ENCODE results near the gene LPIN3. TPM values are rescaled to one million over a fixed set of nuclear protein-coding genes. Genes with fewer than 3 reads are reported as not detected.

Gene LPIN3
- total RNA-seq, 4 donors from 2014 or later = 5.5 to 16.6 (median 9.1) TPM

- 57 to 100% methylated on average over 1 of the region's 7 CpGs for WGBS, 2 donors (ENCODE audit: low coverage in 1 of 2)
- Histone ChIP-seq H3K27me3 (no peaks in the 10 kb centered on the region), H3K4me1 (peaks cover 0 to 52% (median 0%) of the 10 kb centered on the region in 3 donors), H3K27ac (peak overlapping the region in 1 of 4 donors; percentile 13), H3K36me3 (peaks cover 0 to 92% of the 10 kb centered on the region in 2 donors), H3K9me3 (no peaks in the 10 kb centered on the region), H3K4me3 (no peak overlapping the region)
- no peak for TF ChIP-seq CTCF (IDR thresholded peaks at IDR 0.05)
- no peak for ATAC-seq
Observed at GRCh38 chr20:41406896-41407444, 66.3 kb downstream of the LPIN3 start.

- no peak for ATAC-seq
- Histone ChIP-seq H3K4me1 (peaks cover 0 to 53% (median 0%) of the 10 kb centered on the region in 3 donors), H3K4me3 (no peak overlapping the region), H3K27ac (no peak overlapping the region), H3K27me3 (no peaks in the 10 kb centered on the region), H3K36me3 (peaks cover 0 to 96% of the 10 kb centered on the region in 2 donors), H3K9me3 (no peaks in the 10 kb centered on the region)
- WGBS, 2 donors (ENCODE audit: low coverage in 1 of 2) = 54 to 84% methylated on average over 6 to 7 of the region's 10 CpGs
- TF ChIP-seq POLR2A (IDR thresholded peaks at IDR 0.05) (no peak), CTCF (IDR thresholded peaks at IDR 0.05) (no peak), POLR2AphosphoS5 (IDR thresholded peaks at IDR 0.05) (no peak), EP300 (IDR thresholded peaks at IDR 0.05) (no peak)
Observed at GRCh38 chr20:41407607-41408006, 67.0 kb downstream of the LPIN3 start.

- TF ChIP-seq CTCF (IDR thresholded peaks at IDR 0.05) (no peak), POLR2AphosphoS5 (IDR thresholded peaks at IDR 0.05) (no peak)
- no peak for ATAC-seq
- 45 to 62% methylated on average over 3 to 4 of the region's 5 CpGs for WGBS, 2 donors (ENCODE audit: low coverage in 1 of 2)
- peaks cover 0 to 99% of the 10 kb centered on the region in 2 donors for H3K36me3 ChIP-seq
- H3K4me3 ChIP-seq = no peak overlapping the region
- H3K27me3 ChIP-seq = no peaks in the 10 kb centered on the region
- H3K9me3 ChIP-seq = no peaks in the 10 kb centered on the region
- H3K27ac ChIP-seq = peak overlapping the region in 2 of 4 donors; percentile 11 to 17
- H3K4me1 ChIP-seq = peaks cover 0 to 53% (median 0%) of the 10 kb centered on the region in 3 donors
Observed at GRCh38 chr20:41408156-41408794, 67.7 kb downstream of the LPIN3 start.

- Histone ChIP-seq H3K27me3 (no peaks in the 10 kb centered on the region), H3K4me3 (no peak overlapping the region), H3K4me1 (peaks cover 0 to 53% (median 0%) of the 10 kb centered on the region in 3 donors), H3K27ac (peak overlapping the region in 2 of 4 donors; percentile 11 to 17), H3K9me3 (no peaks in the 10 kb centered on the region), H3K36me3 (peaks cover 0 to 99% of the 10 kb centered on the region in 2 donors)
- 27 to 60% methylated on average over 2 to 3 of the region's 9 CpGs for WGBS, 2 donors (ENCODE audit: low coverage in 1 of 2)
- no peak for TF ChIP-seq POLR2AphosphoS5 (IDR thresholded peaks at IDR 0.05)
- no peak for TF ChIP-seq CTCF (IDR thresholded peaks at IDR 0.05)
- no peak for TF ChIP-seq EP300 (IDR thresholded peaks at IDR 0.05)
- TF ChIP-seq POLR2A (IDR thresholded peaks at IDR 0.05) = no peak
- no peak for ATAC-seq
Observed at GRCh38 chr20:41408986-41409385, 68.4 kb downstream of the LPIN3 start.

Other genes starting within 250 kb of the LPIN3 start
- gene PLCG1, start 203.3 kb upstream of the LPIN3 start, total RNA-seq = 100 to 1,000 TPM in 2 of 4 donors, 10 to 100 TPM in 2; 42.3 to 173 (median 94.7) TPM
- gene ZHX3, start 23.1 kb upstream of the LPIN3 start, total RNA-seq = 100 to 1,000 TPM; 121 to 183 (median 155) TPM
- gene EMILIN3, start 26.0 kb downstream of the LPIN3 start, total RNA-seq = 1 to 10 TPM; 1.1 to 3.6 (median 2.9) TPM